ENCODE results near the gene BCAM. TPM values are rescaled to one million over a fixed set of nuclear protein-coding genes. Genes with fewer than 3 reads are reported as not detected.
"Not testable (repeated sequence)": the region's sequence is repeated elsewhere in the genome, so short reads cannot be mapped to it uniquely, and the experiment has no call there.

Gene BCAM
- polyA plus RNA-seq, 1 donor from 2014 or later = 0.54 TPM

GRCh38 chr19:44823373-44823698, 14.4 kb downstream of the BCAM start:
- Histone ChIP-seq H3K27ac (ENCODE audit: low read length) (no peak overlapping the region), H2AFZ (ENCODE audit: low read depth, low read length) (no peak overlapping the region), H3K79me2 (replicated peaks; ENCODE audit: insufficient read depth, low read length) (no peaks in the 10 kb centered on the region), H4K20me1 (ENCODE audit: insufficient read depth) (no peaks in the 10 kb centered on the region), H3K9ac (ENCODE audit: low read length) (no peak overlapping the region), H3K4me3 (ENCODE audit: low read length) (no peak overlapping the region), H3K4me2 (ENCODE audit: low read length) (no peak overlapping the region), H3F3A (ENCODE audit: insufficient read depth, low read length, poor library complexity, severe bottlenecking) (no peaks in the 10 kb centered on the region), H3K9me3 (ENCODE audit: low read length) (no peaks in the 10 kb centered on the region), H3K36me3 (ENCODE audit: insufficient read depth, low read length) (no peaks in the 10 kb centered on the region), H3K27me3 (ENCODE audit: insufficient read depth, low read depth, low read length) (no peaks in the 10 kb centered on the region), H3K9me2 (ENCODE audit: insufficient read depth, low read length) (no peaks in the 10 kb centered on the region)
- no peak for TF ChIP-seq POLR2AphosphoS5 (IDR thresholded peaks at IDR 0.05)
- no peak for TF ChIP-seq REST (IDR thresholded peaks at IDR 0.05; ENCODE audit: borderline replicate concordance)
- TF ChIP-seq TAF1 (IDR thresholded peaks at IDR 0.05; ENCODE audit: low read depth) = no peak
- no peak for TF ChIP-seq RAD21 (conservative IDR thresholded peaks at IDR 0.05)
- TF ChIP-seq EP300 (conservative IDR thresholded peaks at IDR 0.05; ENCODE audit: poor library complexity, severe bottlenecking) = no peak
- TF ChIP-seq CTCF (IDR thresholded peaks at IDR 0.05; ENCODE audit: poor library complexity, severe bottlenecking) = no peak
- no peak for TF ChIP-seq SMC3 (conservative IDR thresholded peaks at IDR 0.05; ENCODE audit: poor library complexity)
- no peak for TF ChIP-seq EZH2 (IDR thresholded peaks at IDR 0.05; ENCODE audit: borderline replicate concordance, insufficient read depth, low read length, poor library complexity, severe bottlenecking)
- no peak for TF ChIP-seq MXI1 (conservative IDR thresholded peaks at IDR 0.05; ENCODE audit: poor library complexity, severe bottlenecking)

GRCh38 chr19:44824761-44825160, 15.9 kb downstream of the BCAM start:
- no peaks in the 10 kb centered on the region for H3K9me3 ChIP-seq (ENCODE audit: low read length)
- no peaks in the 10 kb centered on the region for H3K36me3 ChIP-seq (ENCODE audit: insufficient read depth, low read length)
- no peak overlapping the region for H3K9ac ChIP-seq (ENCODE audit: low read length)
- H2AFZ ChIP-seq (ENCODE audit: low read depth, low read length) = no peak overlapping the region
- H3K79me2 ChIP-seq (replicated peaks; ENCODE audit: insufficient read depth, low read length) = no peaks in the 10 kb centered on the region
- H3K4me3 ChIP-seq (ENCODE audit: low read length) = no peak overlapping the region
- no peaks in the 10 kb centered on the region for H3K27me3 ChIP-seq (ENCODE audit: insufficient read depth, low read depth, low read length)
- no peak for TF ChIP-seq REST (IDR thresholded peaks at IDR 0.05; ENCODE audit: borderline replicate concordance)
- TF ChIP-seq EP300 (conservative IDR thresholded peaks at IDR 0.05; ENCODE audit: poor library complexity, severe bottlenecking) = no peak
- TF ChIP-seq RAD21 (conservative IDR thresholded peaks at IDR 0.05) = no peak
- TF ChIP-seq CTCF (IDR thresholded peaks at IDR 0.05; ENCODE audit: poor library complexity, severe bottlenecking) = no peak
- TF ChIP-seq MXI1 (conservative IDR thresholded peaks at IDR 0.05; ENCODE audit: poor library complexity, severe bottlenecking) = no peak
- no peak for TF ChIP-seq SMC3 (conservative IDR thresholded peaks at IDR 0.05; ENCODE audit: poor library complexity)
- TF ChIP-seq POLR2AphosphoS5 (IDR thresholded peaks at IDR 0.05) = no peak
- TF ChIP-seq TAF1 (IDR thresholded peaks at IDR 0.05; ENCODE audit: low read depth) = no peak
- no peak for TF ChIP-seq EZH2 (IDR thresholded peaks at IDR 0.05; ENCODE audit: borderline replicate concordance, insufficient read depth, low read length, poor library complexity, severe bottlenecking)
- no peak overlapping the region for H3K27ac ChIP-seq (ENCODE audit: low read length)
- no peaks in the 10 kb centered on the region for H3K9me2 ChIP-seq (ENCODE audit: insufficient read depth, low read length)
- no peak overlapping the region for H3K4me2 ChIP-seq (ENCODE audit: low read length)
- H4K20me1 ChIP-seq (ENCODE audit: insufficient read depth) = no peaks in the 10 kb centered on the region
- H3F3A ChIP-seq (ENCODE audit: insufficient read depth, low read length, poor library complexity, severe bottlenecking) = no peaks in the 10 kb centered on the region

- H3K4me3 ChIP-seq (ENCODE audit: low read length); H3F3A ChIP-seq (ENCODE audit: insufficient read depth, low read length, poor library complexity, severe bottlenecking); H3K4me2 ChIP-seq (ENCODE audit: low read length); H3K27me3 ChIP-seq (ENCODE audit: insufficient read depth, low read depth, low read length); H3K9ac ChIP-seq (ENCODE audit: low read length); H3K36me3 ChIP-seq (ENCODE audit: insufficient read depth, low read length); H2AFZ ChIP-seq (ENCODE audit: low read depth, low read length); H3K27ac ChIP-seq (ENCODE audit: low read length); H3K9me2 ChIP-seq (ENCODE audit: insufficient read depth, low read length); H3K79me2 ChIP-seq (replicated peaks; ENCODE audit: insufficient read depth, low read length); H4K20me1 ChIP-seq (ENCODE audit: insufficient read depth); H3K9me3 ChIP-seq (ENCODE audit: low read length): not testable (repeated sequence)
Measured at GRCh38 chr19:44832875-44833274, 24.0 kb downstream of the BCAM start.

Data from neural cell (in vitro differentiated cells).